Thoracic aorta (tissue), 2 donors: ENCODE measurements around the gene THOC5. TPM values are rescaled to one million over a fixed set of nuclear protein-coding genes. Genes with fewer than 3 reads are reported as not detected.

Source experiments
- ATAC-seq: fragments of 150-250 bp; one replicate; pipeline ENCODE4 v1.8.0; 2017; ENCODE audit warnings: low read depth; ENCODE audit not compliant: insufficient number of reproducible peaks, low FRiP score
- DNase-seq: peaks from one replicate; pipeline ENCODE4 v3.0.0-alpha.2; 2020; ENCODE audit warnings: low spot score
- H3K27ac ChIP-seq, 2 donors: fragments of 200-600 bp; sonication (generic); 1 replicate in 1 of 2; 2 replicates in 1 of 2; pipeline ENCODE4 v1.5.1; 2016; ENCODE audit warnings: mild to moderate bottlenecking in 2 of 2, moderate library complexity in 2 of 2
- H3K27me3 ChIP-seq: fragments of 200-600 bp; sonication (generic); replicated peaks from 2 replicates; pipeline ENCODE4 v1.6.0; 2016; ENCODE audit warnings: mild to moderate bottlenecking; ENCODE audit not compliant: insufficient read depth
- H3K36me3 ChIP-seq: fragments of 200-600 bp; sonication (generic); one replicate; pipeline ENCODE4 v1.5.1; 2016
- H3K4me1 ChIP-seq, 2 donors: fragments of 200-600 bp; sonication (generic); 1 replicate in 1 of 2; 2 replicates in 1 of 2; pipeline versions ENCODE4 v1.5.1 to v1.6.0; 2016; ENCODE audit warnings: low read depth in 2 of 2, mild to moderate bottlenecking in 1 of 2; ENCODE audit not compliant: control insufficient read depth in 1 of 2
- H3K4me3 ChIP-seq: fragments of 200-600 bp; sonication (generic); 2 replicates; pipeline ENCODE4 v1.5.1; 2016; ENCODE audit warnings: mild to moderate bottlenecking
- H3K9me3 ChIP-seq: fragments of 200-600 bp; sonication (generic); 2 replicates; pipeline ENCODE4 v1.5.1; 2016
- CTCF ChIP-seq: fragments of 200-600 bp; sonication (generic); IDR thresholded peaks from one replicate; pipeline ENCODE4 v1.5.1; 2019; ENCODE audit warnings: antibody characterized with exemption
- total RNA-seq, 2 donors: library from RNA; depleted of rRNA; stranded (reverse); fragments of >200 nt; gene quantifications; one replicate each; pipeline versions ENCODE4 v1.1.0 to v1.2.3, GENCODE V29; 2016

The THOC5 gene
- total RNA-seq, 2 donors from 2014 or later: 39.8 to 104 TPM

GRCh38 chr22:29517215-29517908, 36.2 kb downstream of the THOC5 start:
- no peak overlapping the region for H3K27ac ChIP-seq
- no peaks in the 10 kb centered on the region for H3K9me3 ChIP-seq
- no peaks in the 10 kb centered on the region for H3K27me3 ChIP-seq
- no peaks in the 10 kb centered on the region for H3K4me1 ChIP-seq
- TF ChIP-seq CTCF: no peak
- DNase-seq (no peak), ATAC-seq (no peak)
- H3K4me3 ChIP-seq: no peak overlapping the region
- peaks cover 57% of the 10 kb centered on the region for H3K36me3 ChIP-seq

- ATAC-seq (no peak), DNase-seq (no peak)
- no peaks in the 10 kb centered on the region for H3K9me3 ChIP-seq
- peaks cover 47% of the 10 kb centered on the region for H3K36me3 ChIP-seq
- no peak overlapping the region for H3K4me3 ChIP-seq
- no peak for TF ChIP-seq CTCF
- no peaks in the 10 kb centered on the region for H3K4me1 ChIP-seq
- H3K27ac ChIP-seq: no peak overlapping the region
- H3K27me3 ChIP-seq: no peaks in the 10 kb centered on the region
Observed at GRCh38 chr22:29512031-29512430, 41.5 kb downstream of the THOC5 start.

- no peaks in the 10 kb centered on the region for H3K4me1 ChIP-seq
- no peaks in the 10 kb centered on the region for H3K27me3 ChIP-seq
- no peak for ATAC-seq
- DNase-seq: no peak
- H3K36me3 ChIP-seq: peaks cover 43% of the 10 kb centered on the region
- no peak overlapping the region for H3K27ac ChIP-seq
- TF ChIP-seq CTCF: no peak
- H3K4me3 ChIP-seq: no peak overlapping the region
- H3K9me3 ChIP-seq: no peaks in the 10 kb centered on the region
Observed at GRCh38 chr22:29511126-29511862, 42.3 kb downstream of the THOC5 start.

GRCh38 chr22:29510542-29510941, 43.0 kb downstream of the THOC5 start:
- no peaks in the 10 kb centered on the region for H3K9me3 ChIP-seq
- H3K27ac ChIP-seq: no peak overlapping the region
- no peak overlapping the region for H3K4me3 ChIP-seq
- DNase-seq: no peak
- peaks cover 41% of the 10 kb centered on the region for H3K36me3 ChIP-seq
- no peak for ATAC-seq
- H3K27me3 ChIP-seq: no peaks in the 10 kb centered on the region
- no peak for TF ChIP-seq CTCF
- no peaks in the 10 kb centered on the region for H3K4me1 ChIP-seq

GRCh38 chr22:29509815-29510214, 43.7 kb downstream of the THOC5 start:
- H3K27ac ChIP-seq: no peak overlapping the region
- H3K4me3 ChIP-seq: no peak overlapping the region
- no peaks in the 10 kb centered on the region for H3K9me3 ChIP-seq
- DNase-seq (no peak), ATAC-seq (no peak)
- H3K36me3 ChIP-seq: peaks cover 36% of the 10 kb centered on the region
- TF ChIP-seq CTCF: no peak
- H3K27me3 ChIP-seq: no peaks in the 10 kb centered on the region
- no peaks in the 10 kb centered on the region for H3K4me1 ChIP-seq
